SHP77 treated with DMSO at 0.1 percent for 48 hours (cell line): ENCODE results near the gene CD302.
"Not testable (repeated sequence)": the region's sequence is repeated elsewhere in the genome, so short reads cannot be mapped to it uniquely, and the experiment has no call there.

Experiments
- DNase-seq: peaks from one replicate; lab custom pipeline; 2025; lab: John Stamatoyannopoulos, UW

CD302 gene

DNA sequence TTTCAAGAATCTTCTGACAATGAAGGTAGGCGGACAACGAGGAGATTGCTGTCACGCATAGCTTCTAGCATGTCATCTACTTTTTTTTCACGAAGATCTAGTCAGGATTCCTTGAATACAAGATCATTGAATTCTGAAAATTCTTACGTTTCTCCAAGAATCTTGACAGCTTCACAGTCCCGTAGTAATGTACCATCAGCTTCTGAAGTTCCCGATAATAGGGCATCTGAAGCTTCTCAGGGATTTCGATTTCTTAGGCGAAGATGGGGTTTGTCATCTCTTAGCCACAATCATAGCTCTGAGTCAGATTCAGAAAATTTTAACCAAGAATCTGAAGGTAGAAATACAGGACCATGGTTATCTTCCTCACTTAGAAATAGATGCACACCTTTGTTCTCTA, 49.9 kb downstream of the CD302 start:
- DNase-seq = no peak

DNA sequence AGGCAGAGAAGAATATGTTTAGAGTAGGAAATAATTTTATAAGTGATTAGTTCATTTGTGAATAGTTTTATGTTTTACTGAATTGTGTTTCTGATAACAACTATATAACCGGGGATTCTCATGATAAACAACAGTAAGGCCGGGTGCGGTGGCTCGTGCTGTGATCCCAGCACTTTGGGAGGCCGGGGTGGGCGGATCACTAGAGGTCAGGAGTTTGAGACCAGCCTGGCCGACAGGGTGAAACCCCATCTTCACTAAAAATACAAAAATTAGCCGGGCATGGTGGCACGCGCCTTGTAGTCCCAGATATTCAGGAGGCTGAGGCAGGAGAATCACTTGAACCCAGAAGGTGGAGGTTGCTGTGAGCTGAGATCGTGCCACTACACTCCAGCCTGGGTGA, 52.8 kb downstream of the CD302 start:
- DNase-seq = not testable (repeated sequence)

DNA sequence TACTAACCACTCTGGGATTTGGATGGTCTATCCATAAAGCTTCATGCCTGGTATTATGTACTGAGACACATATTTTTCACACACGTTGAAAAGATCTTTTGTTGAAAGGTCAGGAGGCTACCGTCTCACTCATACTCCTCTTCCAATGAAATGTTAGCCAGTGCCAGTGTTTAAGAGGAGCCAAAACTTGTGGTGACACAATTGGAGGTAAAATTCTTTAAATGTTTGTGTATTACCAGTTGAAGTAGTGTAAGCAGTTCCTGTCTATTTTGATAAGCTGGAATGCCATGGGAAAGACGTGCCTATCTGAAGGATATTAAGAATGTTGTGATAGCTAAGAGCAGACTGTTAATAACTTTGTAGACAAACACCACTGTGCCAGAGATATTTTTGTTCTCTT, 53.6 kb downstream of the CD302 start:
- no peak for DNase-seq

DNA sequence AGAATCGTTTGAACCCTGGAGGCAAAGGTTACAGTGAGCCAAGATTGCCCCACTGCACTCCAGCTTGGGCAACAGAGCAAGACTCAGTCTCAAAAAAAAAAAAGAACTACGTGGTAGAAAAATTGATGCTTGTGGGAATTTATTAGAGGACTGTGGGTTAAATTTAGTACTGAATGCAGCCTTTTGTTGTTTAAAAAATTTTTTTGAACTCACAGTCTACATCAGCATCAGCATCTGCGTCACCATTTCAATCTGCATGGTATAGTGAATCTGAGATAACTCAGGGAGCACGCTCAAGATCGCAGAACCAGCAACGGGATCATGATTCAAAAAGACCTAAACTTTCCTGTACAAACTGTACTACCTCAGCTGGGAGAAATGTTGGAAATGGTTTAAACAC, 55.2 kb downstream of the CD302 start:
- DNase-seq = no peak

- DNase-seq = no peak
Measured at GRCh38 chr2:159738509-159739390, 59.3 kb downstream of the CD302 start.

- no peak for DNase-seq
Measured at GRCh38 chr2:159737917-159738296, 60.1 kb downstream of the CD302 start.

DNA sequence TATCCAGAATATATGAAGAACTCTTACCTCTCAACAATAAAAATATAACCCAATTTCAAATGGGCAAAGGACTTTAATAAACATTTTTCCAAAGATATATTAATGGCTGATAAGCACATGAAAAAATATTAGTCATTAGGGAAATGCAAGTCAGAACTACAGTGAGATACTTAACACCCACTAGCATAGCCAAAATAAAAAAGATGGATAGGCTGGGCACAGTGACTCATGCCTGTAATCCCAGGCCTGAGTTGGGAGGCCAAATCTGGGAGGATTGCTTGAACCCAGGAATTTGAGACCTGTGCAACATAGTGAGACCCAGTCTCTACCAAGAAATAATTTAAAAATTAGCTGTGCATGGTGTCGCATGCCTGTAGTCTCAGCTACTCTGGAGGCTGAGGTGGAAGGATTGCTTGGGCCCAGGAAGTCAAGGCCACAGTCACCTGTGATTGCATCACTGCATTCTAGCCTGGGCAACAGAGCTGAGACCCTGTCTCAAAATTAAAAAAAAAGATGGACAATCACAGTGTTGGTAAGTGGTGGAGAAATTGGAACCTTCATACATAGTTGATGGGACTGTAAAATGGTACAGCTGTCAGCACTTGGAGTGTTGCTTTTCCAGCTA, 60.6 kb downstream of the CD302 start:
- no peak for DNase-seq

- no peak for DNase-seq
Measured at GRCh38 chr2:159736048-159736447, 62.0 kb downstream of the CD302 start.

GRCh38 chr2:159735648-159736047, 62.4 kb downstream of the CD302 start:
- DNase-seq = no peak

- no peak for DNase-seq
Measured at GRCh38 chr2:159728629-159729028, 69.4 kb downstream of the CD302 start.

DNA sequence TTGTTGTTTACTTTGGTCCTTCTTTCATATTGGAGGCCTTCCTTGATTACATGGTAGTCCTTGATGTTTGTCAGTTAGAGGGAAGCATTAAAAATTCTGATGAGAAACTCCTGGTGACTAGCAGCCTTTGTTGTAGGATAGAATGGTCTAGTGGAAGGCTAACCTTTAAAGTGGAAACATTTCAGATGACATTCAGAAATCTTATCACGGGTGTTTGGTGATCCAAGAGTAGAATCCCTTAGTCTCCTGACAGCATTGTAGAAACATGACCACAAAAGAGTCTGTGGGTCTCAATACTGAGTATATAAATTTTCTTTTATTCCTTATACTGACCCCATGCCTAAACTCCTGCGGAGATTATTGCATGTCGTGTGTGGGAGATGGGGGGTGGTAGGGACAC, 72.3 kb downstream of the CD302 start:
- DNase-seq = no peak

DNA sequence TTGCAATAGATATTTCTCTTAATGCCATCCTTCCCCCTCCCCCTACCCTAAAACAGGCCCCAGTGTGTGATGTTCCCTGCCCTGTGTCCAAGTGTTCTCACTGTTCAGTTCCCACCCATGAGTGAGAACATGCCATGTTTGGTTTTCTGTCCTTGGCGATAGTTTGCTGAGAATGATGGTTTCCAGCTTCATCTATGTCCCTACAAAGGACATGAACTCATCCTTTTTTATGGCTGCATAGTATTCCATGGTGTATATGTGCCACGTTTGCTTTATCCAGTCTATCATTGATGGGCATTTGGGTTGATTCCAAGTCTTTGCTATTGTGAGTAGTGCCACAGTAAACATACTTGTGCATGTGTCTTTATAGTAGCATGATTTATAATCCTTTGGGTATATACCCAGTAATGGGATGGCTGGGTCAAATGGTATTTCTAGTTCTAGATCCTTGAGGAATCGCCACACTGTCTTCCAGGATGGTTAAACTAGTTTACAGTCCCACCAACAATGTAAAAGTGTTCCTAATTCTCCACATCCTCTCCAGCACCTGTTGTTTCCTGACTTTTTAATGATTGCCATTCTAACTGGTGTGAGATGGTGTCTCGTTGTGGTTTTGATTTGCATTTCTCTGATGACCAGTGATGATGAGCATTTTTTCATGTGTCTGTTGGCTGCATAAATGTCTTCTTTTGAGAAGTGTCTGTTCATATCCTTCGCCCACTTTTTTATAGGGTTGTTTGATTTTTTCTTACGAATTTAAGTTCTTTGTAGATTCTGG, 73.0 kb downstream of the CD302 start:
- DNase-seq = not testable (repeated sequence)

DNA sequence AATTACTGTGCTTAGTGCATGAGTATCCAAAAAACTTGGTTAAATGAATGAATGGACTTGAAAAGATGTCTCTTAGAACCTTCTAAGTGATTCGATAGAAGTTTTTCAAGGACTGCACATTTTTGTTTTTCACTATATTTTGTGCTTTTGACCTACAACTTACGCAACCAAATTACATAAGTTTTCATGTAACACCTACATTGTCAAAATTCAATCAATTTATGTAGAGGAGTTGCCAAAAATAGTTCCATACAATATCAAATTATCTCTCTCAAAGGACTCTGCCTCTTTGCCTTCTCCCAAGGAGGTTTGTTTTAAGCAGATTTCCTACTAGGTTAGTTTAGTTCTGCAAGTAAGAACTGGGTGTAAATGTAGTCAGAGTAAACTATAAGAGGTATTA, 75.4 kb downstream of the CD302 start:
- DNase-seq = no peak

- no peak for DNase-seq
Measured at GRCh38 chr2:159720676-159721075, 77.3 kb downstream of the CD302 start.
